ENCODE data around the gene ARMC7.

GRCh38 chr17:75064460-75064859, 45.3 kb upstream of the ARMC7 start:
- no peak for TF ChIP-seq CTCF (IDR thresholded peaks at IDR 0.05)
- no peak for TF ChIP-seq POLR2A (IDR thresholded peaks at IDR 0.05)

Data from testis (tissue), 2 donors.